ENCODE results near the gene FRMD4B. TPM values are rescaled to one million over a fixed set of nuclear protein-coding genes. Genes with fewer than 3 reads are reported as not detected.
"Not testable (repeated sequence)": the region's sequence is repeated elsewhere in the genome, so short reads cannot be mapped to it uniquely, and the experiment has no call there.

Gene FRMD4B
- total RNA-seq, 2 donors from 2014 or later, result 27.6 to 37.4 TPM

DNA sequence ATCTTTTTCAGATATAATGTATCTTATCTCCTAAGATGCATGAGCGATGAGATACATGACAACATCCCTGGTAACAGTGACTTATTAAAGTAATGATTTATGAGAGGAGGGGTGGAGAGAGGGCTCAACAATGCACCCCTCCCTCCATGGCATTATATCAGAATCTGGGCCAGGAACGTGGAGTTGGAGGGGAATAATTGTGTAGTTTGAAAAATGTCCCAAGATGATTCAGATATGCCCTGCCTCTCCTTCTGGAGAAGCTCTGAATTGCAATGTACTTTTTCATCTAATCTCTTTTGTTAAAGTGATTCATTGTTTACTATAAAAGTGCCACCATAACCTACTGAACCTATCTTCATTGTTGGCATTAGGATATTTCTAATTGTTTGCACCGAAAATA lies 86.5 kb downstream of the FRMD4B start:
- intact Hi-C loops (cut with DNase I, micrococcal nuclease), result no loop called here
- no peak for DNase-seq
- ATAC-seq, result no peak

DNA sequence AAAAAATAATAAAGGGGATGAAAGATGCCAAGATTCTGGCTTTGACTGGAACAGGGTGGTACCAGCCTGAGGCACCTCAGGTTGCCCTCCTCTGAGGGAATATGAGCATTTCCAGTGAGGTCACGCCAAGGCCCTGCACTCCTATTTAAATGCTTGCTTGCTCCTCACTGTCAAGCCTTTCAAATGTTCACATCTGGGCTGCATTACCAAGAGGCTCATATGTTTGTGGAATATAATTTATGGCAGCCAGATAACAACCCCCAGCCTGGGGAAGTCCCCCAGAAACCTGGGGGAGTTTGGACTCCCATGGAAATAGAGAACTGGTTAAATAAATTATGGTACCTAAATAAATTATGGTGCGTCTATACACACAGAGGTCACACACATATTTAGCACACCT lies 88.4 kb downstream of the FRMD4B start:
- ATAC-seq, result peak; percentile 30
- DNase-seq, result no peak
- intact Hi-C loops (cut with DNase I, micrococcal nuclease), result no loop called here

DNA sequence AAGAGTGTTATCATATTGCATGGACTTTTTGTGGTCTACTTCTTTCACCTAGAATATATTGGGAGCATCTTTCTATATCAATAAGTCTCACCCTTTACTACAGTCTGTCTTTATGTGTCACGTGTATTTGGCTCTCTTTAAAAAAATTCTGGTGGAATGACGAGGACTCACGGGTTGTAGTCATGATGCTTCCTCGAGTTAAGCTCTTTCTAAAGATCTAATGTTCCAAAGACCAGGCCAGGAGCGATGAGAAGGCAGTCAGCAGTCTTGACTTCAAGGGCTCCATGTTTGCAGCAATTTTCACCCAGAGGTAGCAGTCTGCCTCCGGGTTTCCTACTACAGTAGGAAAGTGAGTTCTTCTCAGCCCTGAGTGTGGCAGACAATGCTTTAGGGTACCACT lies 88.9 kb downstream of the FRMD4B start:
- ATAC-seq (no peak), DNase-seq (no peak)
- intact Hi-C loops (cut with DNase I, micrococcal nuclease), result no loop called here

DNA sequence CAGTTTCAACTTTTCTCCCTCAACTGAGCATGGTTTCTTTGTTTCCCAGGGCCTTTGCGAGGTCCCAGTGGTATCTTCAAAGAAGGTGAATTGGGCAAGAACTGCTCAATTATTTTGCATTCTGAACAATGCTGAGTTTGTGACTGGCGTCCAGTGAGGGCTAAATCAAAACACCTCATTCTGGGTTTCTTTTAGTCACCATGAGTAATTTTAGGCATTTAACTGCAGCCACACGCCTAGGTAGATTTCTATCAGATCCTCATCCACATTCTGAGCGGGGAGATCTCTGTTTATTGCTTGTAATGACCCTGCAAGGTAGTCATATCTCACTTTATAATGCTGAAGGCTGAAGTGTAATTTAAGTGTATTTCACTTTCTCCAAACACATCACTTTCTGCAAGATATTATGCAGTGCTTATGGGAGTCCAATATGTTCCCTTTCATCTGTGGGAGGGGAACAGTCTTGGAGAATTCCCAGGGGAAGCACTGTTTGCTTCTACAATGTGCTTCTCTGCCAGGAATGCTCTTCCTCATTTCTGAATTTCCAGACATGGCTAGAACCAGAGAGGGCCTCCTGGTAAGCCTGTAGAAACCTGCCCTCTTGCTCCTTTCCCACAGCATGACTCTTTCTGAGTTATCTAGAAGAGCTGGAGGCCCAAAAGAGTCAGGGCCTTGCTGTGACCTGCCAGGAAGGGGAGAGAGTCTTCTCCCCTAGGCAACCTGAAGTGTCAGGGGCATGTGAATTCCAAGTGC lies 91.7 kb downstream of the FRMD4B start:
- ATAC-seq (peak; percentile 37), DNase-seq (no peak)
- intact Hi-C loops (cut with DNase I, micrococcal nuclease), result no loop called here

DNA sequence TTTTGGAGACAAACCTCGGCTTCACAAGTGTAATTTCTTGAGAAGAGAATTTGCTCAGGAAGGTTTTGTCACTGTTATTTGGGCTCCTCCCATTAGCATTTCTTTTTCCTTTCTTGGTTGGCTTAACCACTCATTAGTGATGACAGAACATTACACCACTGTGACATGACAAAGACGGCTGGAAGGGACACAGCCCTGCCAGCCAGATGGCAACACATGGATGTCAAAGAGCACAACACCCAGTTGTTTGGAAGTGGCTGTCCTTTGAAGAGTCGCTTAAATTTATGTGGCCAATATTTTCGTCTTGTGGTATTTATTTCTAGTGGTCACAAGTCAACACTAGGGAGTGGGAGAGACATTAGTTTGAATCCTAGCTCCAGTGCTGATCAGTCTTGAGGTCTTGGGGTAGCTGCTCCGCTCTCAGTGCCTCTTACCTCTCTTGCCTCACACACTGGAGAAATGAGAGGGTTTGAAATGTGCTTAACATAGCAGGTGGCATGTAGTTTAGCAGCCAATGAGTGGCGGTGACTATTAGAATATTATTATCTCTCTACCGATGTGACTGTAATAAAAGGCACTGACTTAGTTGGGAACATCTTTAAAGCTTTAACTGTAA lies 92.8 kb downstream of the FRMD4B start:
- no peak for ATAC-seq

DNA sequence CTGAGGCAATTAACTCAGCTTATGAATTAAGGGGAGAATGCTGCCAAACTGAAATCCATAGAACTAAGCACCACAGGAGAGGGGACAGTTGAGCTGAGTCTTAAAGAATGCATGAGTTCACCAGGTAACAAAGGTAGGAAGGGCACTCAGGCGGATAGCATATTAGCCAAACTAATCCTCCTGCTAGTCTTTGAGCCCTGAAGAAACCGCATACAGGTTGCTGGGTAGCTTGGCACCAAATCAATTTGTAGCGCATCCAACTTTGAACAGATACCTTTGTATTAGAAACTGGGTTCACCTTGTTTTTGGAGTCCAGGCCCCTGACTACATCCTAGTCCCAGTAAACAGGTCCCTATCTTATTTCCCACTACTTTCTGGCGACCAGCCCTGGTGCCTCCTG lies 93.7 kb downstream of the FRMD4B start:
- ATAC-seq, result no peak
- DNase-seq, result no peak
- intact Hi-C loops (cut with DNase I, micrococcal nuclease), result no loop called here

More for the DNA sequence above, 92.8 kb downstream of the FRMD4B start:
- intact Hi-C loops (cut with DNase I, micrococcal nuclease), result no loop called here
- no peak for DNase-seq

DNA sequence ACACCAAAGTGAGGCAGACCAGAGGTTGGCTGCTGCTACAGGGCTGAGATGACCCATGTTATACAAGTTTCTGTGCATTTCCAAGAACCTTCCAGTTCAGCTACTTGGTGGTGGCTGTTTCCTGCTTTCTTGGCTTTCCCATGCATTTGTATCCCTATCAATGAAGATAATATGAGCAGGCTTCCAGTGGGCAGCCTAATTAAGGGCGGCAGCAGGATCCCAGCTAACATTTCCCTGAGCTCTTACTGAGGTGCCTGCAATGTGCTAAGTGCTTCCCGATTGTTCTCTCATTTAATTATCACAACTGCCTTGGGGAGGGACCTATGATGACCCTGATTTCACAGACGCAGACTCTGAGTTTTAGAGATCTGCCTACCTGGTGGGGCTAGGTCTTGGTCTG lies 95.5 kb downstream of the FRMD4B start:
- DNase-seq (no peak), ATAC-seq (no peak)
- intact Hi-C loops (cut with DNase I, micrococcal nuclease), result no loop called here

DNA sequence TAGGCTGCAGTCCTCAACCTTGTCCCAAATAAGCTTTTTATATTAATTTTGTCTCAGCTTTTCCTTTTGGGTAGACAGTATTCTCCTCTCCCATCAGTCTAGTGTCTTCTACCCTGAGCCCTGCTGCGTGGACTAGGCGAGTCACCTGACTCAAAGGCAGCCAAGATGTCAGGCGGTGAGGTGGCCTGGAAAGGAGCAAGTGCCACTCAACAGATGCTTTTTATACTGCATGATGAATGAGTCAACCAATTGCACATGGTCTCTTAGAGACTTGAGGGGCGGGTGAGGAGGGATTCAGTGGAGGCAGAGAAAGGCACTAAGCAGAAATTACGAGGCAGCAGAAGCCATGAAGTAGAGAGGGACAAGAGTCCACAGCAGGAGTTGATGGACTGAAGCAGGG lies 95.9 kb downstream of the FRMD4B start:
- intact Hi-C loops (cut with DNase I, micrococcal nuclease), result no loop called here
- ATAC-seq (no peak), DNase-seq (no peak)

DNA sequence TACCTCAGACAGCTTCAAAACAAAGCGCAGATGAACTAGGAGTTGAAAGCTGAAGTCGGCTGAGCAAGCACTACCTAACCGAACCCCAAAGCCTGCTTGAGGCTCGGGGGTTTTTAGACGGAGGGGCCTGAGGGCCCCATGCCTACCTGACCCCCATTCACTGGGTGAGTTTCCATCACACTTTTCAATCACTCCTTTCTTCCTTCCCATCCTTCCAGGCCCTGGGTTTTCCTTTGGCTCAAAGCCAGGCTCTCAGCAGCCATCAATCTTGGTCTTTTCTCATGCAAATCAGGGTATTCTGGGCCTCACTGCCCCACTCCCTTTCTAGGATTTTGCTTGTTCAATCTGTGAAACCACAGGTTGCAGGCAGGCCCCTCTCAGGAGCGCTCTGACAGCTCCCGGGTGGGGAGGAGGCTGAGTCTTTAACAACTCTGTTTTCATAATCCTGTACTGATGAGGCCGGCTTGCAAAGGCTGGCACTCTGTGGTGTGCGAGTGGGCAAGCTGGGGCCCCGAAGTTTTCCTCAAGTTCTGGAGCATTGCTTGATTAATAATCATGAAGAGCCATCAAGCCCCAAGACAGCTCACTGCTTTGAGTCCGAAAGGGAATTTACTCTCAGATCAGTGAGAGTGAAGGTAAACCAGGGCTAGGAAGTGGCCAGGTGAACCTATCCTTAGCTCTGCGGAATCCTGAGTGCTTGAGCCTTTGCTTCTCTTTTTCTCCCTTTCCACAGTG lies 97.6 kb downstream of the FRMD4B start:
- DNase-seq, result no peak
- intact Hi-C loops (cut with DNase I, micrococcal nuclease), result no loop called here
- no peak for ATAC-seq

DNA sequence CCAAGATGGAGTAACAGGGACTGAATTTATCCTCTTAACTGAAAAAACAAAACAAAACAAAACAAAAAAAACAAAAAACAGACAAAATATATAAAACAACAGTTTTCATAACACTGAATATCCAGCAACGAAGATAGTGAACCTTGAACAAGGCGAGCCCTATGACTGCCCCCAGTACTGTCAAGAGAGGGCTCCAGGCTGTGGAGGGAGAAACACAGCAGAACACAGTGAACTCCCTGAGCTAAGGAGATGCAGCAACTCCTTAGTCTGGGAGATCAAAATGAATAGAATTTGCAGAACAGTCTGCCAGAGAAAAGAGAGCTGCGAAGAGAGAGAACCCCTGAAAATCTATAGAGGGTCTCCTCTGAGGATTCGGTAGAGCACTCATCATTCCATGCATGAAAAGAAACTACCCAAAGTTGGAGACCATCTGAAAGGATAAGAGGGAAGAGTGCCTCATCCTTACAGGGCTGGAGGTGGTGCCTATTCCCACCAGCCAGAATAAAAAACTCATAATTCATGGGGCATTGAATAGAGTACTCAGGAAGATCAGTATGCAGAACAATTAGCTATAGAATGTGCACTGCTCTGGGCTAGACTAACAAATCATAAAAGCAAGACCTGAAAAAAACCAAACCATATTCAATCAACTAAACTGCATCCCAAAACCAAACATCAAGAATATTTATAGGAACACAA lies 101.8 kb downstream of the FRMD4B start:
- ATAC-seq, result no peak

DNA sequence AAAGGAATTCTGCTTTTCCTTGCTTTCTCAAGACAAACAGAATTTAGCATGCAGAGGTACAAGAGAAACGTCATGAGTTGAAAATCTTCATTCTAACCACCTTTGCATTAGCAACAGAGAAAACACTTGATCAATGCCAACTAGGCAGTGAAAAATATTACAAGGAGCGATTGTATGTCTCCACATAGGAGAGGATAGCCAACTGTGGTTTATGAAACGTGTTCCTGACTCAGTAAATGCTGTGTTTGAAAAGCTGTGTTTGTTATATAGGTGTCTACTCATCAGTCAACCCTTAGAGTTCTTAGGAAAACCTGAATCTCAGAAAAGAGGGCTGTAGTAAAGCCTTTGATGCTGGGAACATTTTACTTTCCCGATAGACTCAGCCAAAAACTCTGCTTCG lies 102.4 kb downstream of the FRMD4B start:
- ATAC-seq, result no peak
- intact Hi-C loops (cut with DNase I, micrococcal nuclease), result no loop called here

More for the DNA sequence above, 101.8 kb downstream of the FRMD4B start:
- DNase-seq, result no peak
- intact Hi-C loops (cut with DNase I, micrococcal nuclease), result no loop called here

DNA sequence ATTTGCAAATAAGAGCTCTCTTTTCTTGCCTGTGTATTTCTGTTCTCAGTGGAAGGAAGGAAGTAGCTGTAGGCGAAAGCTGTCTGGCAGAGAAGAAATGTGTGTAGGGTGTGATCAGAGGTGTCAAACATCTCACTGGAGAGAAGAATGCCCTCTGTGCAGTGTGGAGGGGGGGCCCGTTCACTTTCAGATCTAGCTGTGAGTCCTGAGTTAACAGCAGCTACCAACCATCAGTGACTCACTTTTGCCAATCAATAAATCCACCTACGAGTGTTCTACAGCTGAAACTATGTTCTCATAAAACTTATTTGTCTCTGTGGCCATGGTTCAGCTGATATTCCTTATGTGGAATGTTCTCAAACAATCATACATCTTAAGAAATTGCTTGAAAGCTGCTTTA lies 103.7 kb downstream of the FRMD4B start:
- ATAC-seq (no peak), DNase-seq (no peak)
- intact Hi-C loops (cut with DNase I, micrococcal nuclease), result no loop called here

More for the DNA sequence above, 102.4 kb downstream of the FRMD4B start:
- no peak for DNase-seq

DNA sequence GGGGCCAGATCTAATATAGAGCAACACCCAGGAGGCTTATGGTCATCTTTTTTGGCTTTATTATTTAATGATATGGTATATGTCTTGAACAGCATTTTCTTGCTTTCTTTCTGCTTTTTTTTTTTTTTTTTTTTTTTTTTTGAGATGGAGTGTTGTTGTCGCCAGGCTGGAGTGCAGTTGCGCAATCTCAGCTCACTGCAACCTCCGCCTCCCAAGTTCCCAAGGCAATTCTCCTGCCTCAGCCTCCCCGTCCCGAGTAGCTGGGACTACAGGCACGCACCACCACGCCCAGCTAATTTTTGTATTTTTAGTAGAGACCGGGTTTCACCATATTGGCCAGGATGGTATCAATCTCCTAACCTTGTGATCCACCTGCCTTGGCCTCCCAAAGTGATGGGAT lies 108.5 kb downstream of the FRMD4B start:
- ATAC-seq, DNase-seq: not testable (repeated sequence)
- intact Hi-C loops (cut with DNase I, micrococcal nuclease), result loop anchor here in 1 of 2 donors (5.0 kb wide), 1 partner anchor 120 kb away; no protein-coding TSS in a partner anchor

DNA sequence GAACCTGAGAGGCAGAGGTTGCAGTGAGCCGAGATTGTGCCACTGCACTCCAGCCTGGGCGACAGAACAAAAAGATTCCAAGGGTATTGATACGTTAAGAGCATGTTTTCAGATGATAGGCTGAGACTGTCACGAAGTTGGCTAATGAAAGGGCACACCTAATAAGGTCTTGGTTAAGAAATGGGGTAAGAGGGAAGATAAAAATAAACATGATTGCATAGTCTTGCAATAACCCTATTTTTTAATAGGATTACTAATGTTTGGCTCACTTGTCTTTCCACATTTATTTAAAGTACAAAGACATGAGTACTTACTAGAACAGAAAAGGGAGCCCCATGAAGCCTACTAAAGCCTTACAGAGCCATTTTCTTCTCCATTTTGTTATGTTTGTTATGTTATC lies 109.0 kb downstream of the FRMD4B start:
- ATAC-seq, result no peak
- intact Hi-C loops (cut with DNase I, micrococcal nuclease), result loop anchor here in 1 of 2 donors (5.0 kb wide), 1 partner anchor 120 kb away; no protein-coding TSS in a partner anchor

DNA sequence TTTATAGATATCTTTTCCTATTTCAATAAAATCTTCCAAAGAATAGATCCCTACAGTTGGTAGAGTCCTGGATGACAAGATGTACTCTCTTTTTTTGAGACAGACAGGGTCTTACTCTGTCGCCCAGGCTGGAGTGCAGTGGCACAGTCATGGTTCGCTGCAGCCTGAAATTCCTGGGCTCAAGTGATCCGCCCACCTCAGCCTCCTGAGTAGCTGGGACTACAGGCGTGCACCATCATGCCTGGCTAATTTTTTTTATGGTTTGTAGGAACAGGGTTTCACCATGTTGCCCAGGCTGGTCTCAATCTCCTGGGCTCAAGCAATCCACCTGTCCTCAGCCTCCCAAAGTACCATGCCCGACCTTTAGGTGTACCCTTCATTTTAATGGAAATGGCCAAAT lies 109.7 kb downstream of the FRMD4B start:
- intact Hi-C loops (cut with DNase I, micrococcal nuclease), result loop anchor here in 1 of 2 donors (5.0 kb wide), 1 partner anchor 119 kb away; no protein-coding TSS in a partner anchor
- ATAC-seq, DNase-seq: not testable (repeated sequence)

More for the DNA sequence above, 109.0 kb downstream of the FRMD4B start:
- no peak for DNase-seq

DNA sequence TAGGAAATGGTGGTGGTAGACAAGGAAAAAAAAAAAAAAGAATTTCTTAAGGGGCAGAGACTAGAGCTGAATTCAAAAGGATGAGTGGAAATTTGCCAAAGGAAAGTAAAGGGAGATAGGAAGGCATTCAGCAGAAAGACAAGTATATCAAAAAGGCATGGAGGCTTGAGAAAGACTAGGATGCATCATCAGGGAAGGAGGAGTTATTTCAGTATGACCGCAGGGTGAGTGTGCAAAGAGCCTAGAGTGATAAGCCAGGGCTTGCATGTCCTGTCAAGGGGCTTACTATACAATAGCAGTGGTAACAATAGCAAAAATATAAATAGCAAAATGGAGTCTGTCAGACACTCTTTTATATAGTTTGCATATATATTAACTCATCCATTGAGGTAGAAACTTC lies 112.0 kb downstream of the FRMD4B start:
- intact Hi-C loops (cut with DNase I, micrococcal nuclease), result no loop called here
- ATAC-seq (no peak), DNase-seq (no peak)

DNA sequence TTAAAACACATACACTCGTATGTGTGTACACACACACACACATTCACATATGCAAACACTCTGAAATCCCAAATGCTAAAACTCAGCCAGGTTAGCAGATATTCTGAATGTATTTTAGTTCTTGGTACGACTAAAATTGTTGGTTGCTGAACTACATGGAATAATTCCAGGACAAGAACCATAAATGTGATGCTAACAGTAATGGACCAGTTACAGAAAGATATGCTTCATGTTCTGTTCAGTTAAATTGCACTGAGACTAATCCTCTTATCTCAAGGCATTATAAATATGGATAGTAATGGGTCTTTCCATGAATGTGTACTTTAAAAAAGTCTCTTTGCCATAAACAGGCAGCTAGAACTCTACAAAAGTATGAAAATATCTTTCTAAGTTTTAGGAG lies 113.3 kb downstream of the FRMD4B start:
- no peak for ATAC-seq

DNA sequence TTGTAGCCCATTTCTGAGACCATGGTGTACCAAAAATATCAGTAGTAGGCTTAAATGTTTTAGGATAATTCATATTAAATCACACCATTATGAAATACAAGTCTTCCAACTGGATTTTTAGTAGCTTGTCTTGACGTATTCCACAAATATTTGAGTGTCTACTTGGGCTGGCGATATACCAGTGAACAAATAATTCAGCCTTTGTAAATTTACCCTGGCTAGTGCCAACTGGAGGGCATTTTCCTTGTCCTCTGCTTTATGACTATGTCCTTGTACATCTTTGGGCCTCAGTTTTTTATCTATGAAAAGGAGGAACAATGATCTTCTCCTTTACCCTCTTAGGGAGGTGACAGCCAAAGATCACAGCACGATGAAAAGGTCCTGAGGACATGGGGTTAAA lies 114.8 kb downstream of the FRMD4B start:
- intact Hi-C loops (cut with DNase I, micrococcal nuclease), result no loop called here
- ATAC-seq (no peak), DNase-seq (no peak)

More for the DNA sequence above, 113.3 kb downstream of the FRMD4B start:
- no peak for DNase-seq
- intact Hi-C loops (cut with DNase I, micrococcal nuclease), result no loop called here

DNA sequence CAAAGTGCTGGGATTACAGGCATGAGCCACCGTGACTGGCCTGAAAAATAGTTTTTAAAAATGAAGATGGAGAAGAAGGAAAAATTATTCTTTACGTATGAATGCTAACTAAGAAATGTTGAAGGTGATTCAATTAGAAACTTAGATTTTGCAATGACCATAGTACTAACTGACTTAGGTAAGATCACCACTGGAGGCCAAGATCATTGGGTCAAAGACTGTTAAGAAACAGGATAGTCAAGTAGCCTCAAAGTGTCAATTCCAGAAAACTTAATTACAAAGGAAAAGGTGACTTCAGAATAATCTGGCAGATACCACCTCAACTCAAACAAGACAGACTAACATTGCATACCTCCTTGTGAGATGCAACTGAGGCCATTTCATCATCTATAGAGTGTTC lies 119.3 kb downstream of the FRMD4B start:
- DNase-seq (no peak), ATAC-seq (no peak)
- intact Hi-C loops (cut with DNase I, micrococcal nuclease), result no loop called here

Measured in left colon (tissue), 2 donors.